ENCODE data around the gene GRK5. TPM values are rescaled to one million over a fixed set of nuclear protein-coding genes. Genes with fewer than 3 reads are reported as not detected.

Gene GRK5
- total RNA-seq, 1 donor from 2014 or later = 68.7 TPM

DNA sequence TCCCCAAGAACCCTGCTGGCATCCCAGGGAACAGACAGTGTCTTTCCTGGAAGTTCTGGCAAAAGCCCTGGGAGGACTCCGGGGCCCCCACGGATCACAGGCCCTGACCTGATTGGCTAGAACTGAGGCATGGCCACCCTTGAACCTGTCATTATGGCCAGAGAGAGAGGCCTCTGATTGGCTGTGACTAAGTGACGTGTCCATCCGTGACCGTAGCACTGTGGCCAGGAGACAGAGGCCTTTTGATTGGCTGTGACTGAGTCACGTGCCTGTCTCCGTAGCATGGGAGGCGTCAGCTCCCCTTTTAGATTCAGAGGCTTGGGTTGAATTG is 171.3 kb downstream of the GRK5 start:
- no peak overlapping the region for H3K27ac ChIP-seq
- H3K27me3 ChIP-seq (ENCODE audit: low read depth) = no peaks in the 10 kb centered on the region
- H3K4me1 ChIP-seq = peaks cover 40% of the 10 kb centered on the region
- intact Hi-C loops (cut with DNase I) = no loop called here
- ATAC-seq (no peak), DNase-seq (no peak)
- no peaks in the 10 kb centered on the region for H3K9me3 ChIP-seq
- peaks cover 22% of the 10 kb centered on the region for H3K36me3 ChIP-seq
- TF ChIP-seq CTCF (IDR thresholded peaks at IDR 0.05) = no peak
- no peak overlapping the region for H3K4me3 ChIP-seq

DNA sequence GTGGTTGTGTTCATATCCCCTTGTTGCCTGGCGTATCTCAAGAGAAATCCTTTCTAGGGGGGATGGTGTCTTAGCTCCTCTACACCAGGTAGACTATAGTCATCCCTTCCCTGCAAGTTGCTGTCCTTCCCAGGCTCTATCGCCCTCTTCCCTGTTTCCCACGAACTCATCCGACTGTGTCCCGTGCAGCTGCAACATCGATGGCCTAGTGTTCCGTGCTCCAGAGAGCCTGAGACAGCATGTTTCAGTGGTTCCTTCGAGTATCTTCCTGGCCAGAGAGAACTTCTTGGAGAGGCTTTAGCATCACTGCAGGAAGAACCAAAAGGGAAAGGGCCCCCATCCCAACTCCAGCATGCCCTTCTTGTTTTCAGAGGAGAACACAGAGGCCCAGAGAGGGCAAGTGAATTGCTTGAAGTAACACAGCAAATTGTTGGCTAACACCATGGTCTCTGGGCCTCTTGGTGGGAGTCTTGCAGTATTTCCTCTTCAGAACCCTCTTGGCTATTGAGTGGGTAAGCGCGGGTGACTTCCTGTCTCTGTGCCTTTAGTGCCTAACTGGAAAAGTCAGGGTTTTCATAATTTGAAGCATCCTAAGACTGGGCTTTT is 172.2 kb downstream of the GRK5 start:
- intact Hi-C loops (cut with DNase I) = no loop called here
- DNase-seq = peak; percentile 19
- H3K9me3 ChIP-seq = no peaks in the 10 kb centered on the region
- no peak overlapping the region for H3K4me3 ChIP-seq
- H3K36me3 ChIP-seq = peaks cover 31% of the 10 kb centered on the region
- peaks cover 34% of the 10 kb centered on the region for H3K4me1 ChIP-seq
- ATAC-seq = no peak
- H3K27me3 ChIP-seq (ENCODE audit: low read depth) = no peaks in the 10 kb centered on the region
- no peak for TF ChIP-seq CTCF (IDR thresholded peaks at IDR 0.05)
- H3K27ac ChIP-seq = no peak overlapping the region

DNA sequence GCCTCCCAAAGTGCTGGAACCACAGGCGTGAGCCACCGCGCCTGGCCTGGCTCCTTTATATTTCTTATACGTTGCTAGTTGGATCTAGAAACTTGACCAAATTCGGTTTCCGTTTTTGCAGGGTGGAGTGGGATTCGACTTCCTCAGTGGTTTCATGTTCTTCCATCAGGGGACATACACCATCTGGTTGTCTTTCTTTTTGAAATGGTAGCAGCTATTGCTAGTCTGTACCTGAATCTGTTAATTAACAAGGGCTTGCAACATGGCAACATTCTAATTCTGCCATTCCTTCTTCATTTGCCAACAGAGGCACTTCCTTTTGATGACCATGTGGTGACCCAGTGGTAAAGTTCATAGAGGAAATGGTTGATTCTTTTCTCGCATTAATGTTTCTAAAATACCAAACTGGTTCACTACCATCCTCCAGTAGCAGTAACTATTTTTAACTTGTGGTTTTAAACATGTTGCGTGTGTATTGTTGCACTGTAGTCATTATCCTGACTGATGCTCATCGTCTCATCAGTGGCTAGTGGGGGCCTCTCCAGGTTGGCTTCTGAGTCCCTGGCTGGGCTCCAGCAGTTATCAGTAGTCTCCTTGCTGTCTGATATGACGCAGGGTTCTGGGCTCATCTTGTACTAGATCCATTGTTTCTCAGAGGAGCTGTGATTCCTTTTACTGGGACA is 175.9 kb downstream of the GRK5 start:
- no peak overlapping the region for H3K4me3 ChIP-seq
- peaks cover 33% of the 10 kb centered on the region for H3K36me3 ChIP-seq

DNA sequence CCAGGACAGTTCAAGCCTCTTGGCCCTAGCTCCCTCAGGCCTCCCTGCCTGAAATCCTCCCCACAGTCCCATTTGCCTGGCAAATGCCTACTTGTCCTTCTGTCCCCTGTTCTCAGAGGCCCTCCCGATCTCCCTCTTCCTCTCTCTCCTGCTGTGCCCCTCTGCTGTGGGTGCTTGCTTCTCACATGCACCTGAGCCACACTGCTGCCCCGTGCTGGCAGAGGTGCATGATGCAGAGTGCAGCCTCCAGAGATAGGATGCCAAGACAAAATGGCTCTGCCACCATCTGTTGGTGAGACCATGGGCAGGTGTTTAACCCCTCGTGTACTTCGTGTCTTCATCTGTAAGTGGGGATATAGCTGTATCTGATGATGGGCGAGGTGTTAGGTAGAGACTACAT is 176.8 kb downstream of the GRK5 start:
- Histone ChIP-seq H3K27me3 (ENCODE audit: low read depth) (no peaks in the 10 kb centered on the region), H3K36me3 (peaks cover 38% of the 10 kb centered on the region), H3K9me3 (no peaks in the 10 kb centered on the region), H3K4me3 (no peak overlapping the region), H3K4me1 (peaks cover 6% of the 10 kb centered on the region), H3K27ac (no peak overlapping the region)
- ATAC-seq (no peak), DNase-seq (no peak)
- no peak for TF ChIP-seq CTCF (IDR thresholded peaks at IDR 0.05)
- intact Hi-C loops (cut with DNase I) = no loop called here

More for the DNA sequence above, 175.9 kb downstream of the GRK5 start:
- no peak for TF ChIP-seq CTCF (IDR thresholded peaks at IDR 0.05)
- DNase-seq = no peak
- peaks cover 9% of the 10 kb centered on the region for H3K4me1 ChIP-seq
- intact Hi-C loops (cut with DNase I) = no loop called here
- no peaks in the 10 kb centered on the region for H3K27me3 ChIP-seq (ENCODE audit: low read depth)
- no peak overlapping the region for H3K27ac ChIP-seq
- no peaks in the 10 kb centered on the region for H3K9me3 ChIP-seq
- no peak for ATAC-seq

DNA sequence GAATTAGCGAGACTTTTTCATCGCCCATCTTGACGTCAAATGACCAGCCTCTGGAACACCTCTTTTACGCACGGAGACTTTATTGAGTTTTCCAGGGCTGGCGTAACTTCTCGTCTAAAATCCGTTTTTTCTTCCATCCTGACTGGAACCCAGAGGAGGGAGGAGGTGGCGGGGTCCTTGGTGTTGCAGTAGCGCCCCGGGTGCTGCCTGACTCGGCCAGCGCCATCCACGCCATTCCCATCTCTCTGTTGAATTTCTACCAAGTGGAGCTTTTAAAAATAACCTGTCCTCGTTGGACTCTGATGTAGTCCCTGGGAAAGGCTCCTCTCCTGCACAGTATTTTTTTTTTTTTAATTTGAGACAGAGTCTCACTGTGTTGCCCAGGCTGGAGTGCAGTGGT is 179.3 kb downstream of the GRK5 start:
- H3K27me3 ChIP-seq (ENCODE audit: low read depth) = no peaks in the 10 kb centered on the region
- peaks cover 26% of the 10 kb centered on the region for H3K36me3 ChIP-seq
- no peak for DNase-seq
- intact Hi-C loops (cut with DNase I) = no loop called here
- peaks cover 6% of the 10 kb centered on the region for H3K4me1 ChIP-seq
- no peaks in the 10 kb centered on the region for H3K9me3 ChIP-seq
- TF ChIP-seq CTCF (IDR thresholded peaks at IDR 0.05) = no peak
- H3K4me3 ChIP-seq = no peak overlapping the region
- no peak overlapping the region for H3K27ac ChIP-seq
- ATAC-seq = no peak
